HCT116 (cell line): Measurements from ENCODE around the gene SP110. TPM values are rescaled to one million over a fixed set of nuclear protein-coding genes. Genes with fewer than 3 reads are reported as not detected.

Experiments
- ATAC-seq: fragments of 200-7000 bp; cut with Tn5 transposase; 2 replicates; pipeline ENCODE4 v1.9.1; 2020; ENCODE audit warnings: mild to moderate bottlenecking, moderate library complexity
- BruUV-seq: library from RNA; stranded (reverse); fragments of 400-500 nt; replicated peaks from 2 replicates; lab custom pipeline; 2021; lab: Mats Ljungman, UMichigan
- CTCF ChIA-PET: fragments of 300-600 bp; sonication (Branson Sonifier 250); formaldehyde crosslinking; loops from one replicate; lab custom pipeline; 2021; ENCODE audit warnings: antibody characterized with exemption; lab: Charles Lee
- POLR2A ChIA-PET: fragments of 300-600, 350-600 bp; sonication (Branson Sonifier 250); formaldehyde crosslinking; loops from one replicate; lab custom pipeline; 2021; ENCODE audit warnings: antibody characterized with exemption; lab: Charles Lee
- RAD21 ChIA-PET, 2 experiments: fragments of 300-600 bp; sonication (Branson Sonifier 250); formaldehyde crosslinking; loops; one replicate each; lab custom pipeline; 2023; ENCODE audit warnings: low total read pairs in 2 of 2; ENCODE audit not compliant: uncharacterized antibody in 2 of 2, unreplicated experiment in 2 of 2, low non-redundant PET in 1 of 2; lab: Charles Lee
- DNase-seq: peaks from one replicate; pipeline ENCODE4 v3.0.0-alpha.2; 2010; ENCODE audit warnings: low read depth, low spot score
- H2AFZ ChIP-seq: fragments of 200-600 bp; shearing (Covaris generic), sonication (generic); 2 replicates; pipeline ENCODE4 v1.6.1; 2017; ENCODE audit warnings: low read depth, mixed run types, mixed read lengths, antibody characterized with exemption, low read length; ENCODE audit not compliant: poor library complexity, severe bottlenecking
- H3K27ac ChIP-seq: 2 replicates; pipeline ENCODE4 v1.5.1; 2012; ENCODE audit warnings: low read depth, low read length
- H3K27me3 ChIP-seq: fragments of 200-600 bp; sonication (generic); 2 replicates; pipeline ENCODE4 v1.6.1; 2016; ENCODE audit warnings: mixed run types, low read length, mixed read lengths; ENCODE audit not compliant: insufficient read depth
- H3K36me3 ChIP-seq, 2 experiments: fragments of 200-500 bp in 1 of 2; fragments of 200-600 bp in 1 of 2; sonication (Bioruptor generic) in 1 of 2; sonication (generic) in 1 of 2; 2 replicates each; pipeline versions ENCODE4 v1.5.1 to v1.6.1; 2014 to 2016; ENCODE audit warnings: low read length in 2 of 2, inconsistent platforms in 1 of 2, mixed read lengths in 1 of 2, mixed run types in 1 of 2; ENCODE audit not compliant: insufficient read depth in 2 of 2, control insufficient read depth in 1 of 2
- H3K4me1 ChIP-seq, 2 experiments: fragments of 200-600 bp in 1 of 2; sonication (generic) in 1 of 2; 2 replicates each; pipeline versions ENCODE4 v1.5.1 to v1.6.1; 2012 to 2017; ENCODE audit warnings: low read length in 2 of 2, inconsistent platforms in 1 of 2, mild to moderate bottlenecking in 1 of 2, mixed read lengths in 1 of 2, mixed run types in 1 of 2, moderate library complexity in 1 of 2; ENCODE audit not compliant: insufficient read depth in 2 of 2, control insufficient read depth in 1 of 2
- H3K4me2 ChIP-seq: fragments of 200-600 bp; sonication (generic); 2 replicates; pipeline ENCODE4 v1.6.1; 2017; ENCODE audit warnings: mixed run types, low read length, mixed read lengths
- H3K4me3 ChIP-seq, 2 experiments: fragments of 200-600 bp in 1 of 2; sonication (generic) in 1 of 2; replicated peaks in 1 of 2; 2 replicates each; pipeline ENCODE4 v1.5.1; 2011 to 2016; ENCODE audit warnings: low read length in 2 of 2, control low read depth in 1 of 2, low read depth in 1 of 2, mild to moderate bottlenecking in 1 of 2, mixed read lengths in 1 of 2, mixed run types in 1 of 2
- H3K79me2 ChIP-seq: fragments of 200-600 bp; sonication (generic); 2 replicates; pipeline ENCODE4 v1.6.1; 2017; ENCODE audit warnings: mild to moderate bottlenecking, mixed run types, low read length, moderate library complexity, mixed read lengths; ENCODE audit not compliant: insufficient read depth
- H3K9ac ChIP-seq: fragments of 200-600 bp; sonication (generic); 2 replicates; pipeline ENCODE4 v1.6.1; 2016; ENCODE audit warnings: low read length, mixed read lengths
- H3K9me2 ChIP-seq: fragments of 200-600 bp; sonication (generic), shearing (Covaris generic); 2 replicates; pipeline ENCODE4 v1.6.1; 2017; ENCODE audit warnings: mixed run types, mild to moderate bottlenecking, moderate library complexity; ENCODE audit not compliant: insufficient read depth
- H3K9me3 ChIP-seq, 2 experiments: fragments of 200-500 bp in 1 of 2; fragments of 200-600 bp in 1 of 2; sonication (Bioruptor generic) in 1 of 2; sonication (generic) in 1 of 2; 2 replicates each; pipeline ENCODE4 v1.6.1; 2014 to 2017; ENCODE audit warnings: low read length in 2 of 2, mixed read lengths in 2 of 2, inconsistent platforms in 1 of 2, low read depth in 1 of 2, mild to moderate bottlenecking in 1 of 2, mixed run types in 1 of 2, moderate library complexity in 1 of 2; ENCODE audit not compliant: control insufficient read depth in 1 of 2, insufficient read depth in 1 of 2
- H4K20me1 ChIP-seq: fragments of 200-600 bp; sonication (generic), shearing (Covaris generic); 2 replicates; pipeline ENCODE4 v1.6.1; 2017; ENCODE audit warnings: mixed run types, mild to moderate bottlenecking, moderate library complexity; ENCODE audit not compliant: insufficient read depth
- CEBPB ChIP-seq: IDR thresholded peaks from 2 replicates; pipeline ENCODE4 v1.6.1; 2012; ENCODE audit warnings: low read depth
- ELF1 ChIP-seq: IDR thresholded peaks from 2 replicates; pipeline ENCODE4 v1.6.1; 2012; ENCODE audit warnings: low read depth, borderline replicate concordance
- EZH2 ChIP-seq: fragments of 200-600 bp; sonication (generic); IDR thresholded peaks from 2 replicates; pipeline ENCODE4 v1.6.1; 2017; ENCODE audit warnings: antibody characterized with exemption, mixed run types
- EZH2phosphoT487 ChIP-seq: fragments of 200-600 bp; IDR thresholded peaks from 2 replicates; pipeline ENCODE4 v1.6.1; 2018; ENCODE audit warnings: antibody characterized with exemption, borderline replicate concordance
- POLR2A ChIP-seq: IDR thresholded peaks from 2 replicates; pipeline ENCODE4 v1.7.0; 2011; ENCODE audit warnings: borderline replicate concordance; ENCODE audit not compliant: insufficient read depth, insufficient read length; ENCODE audit errors: extremely low read depth
- RAD21 ChIP-seq: IDR thresholded peaks from 2 replicates; pipeline ENCODE4 v1.6.1; 2012; ENCODE audit warnings: low read depth, mild to moderate bottlenecking
- SP1 ChIP-seq: IDR thresholded peaks from 2 replicates; pipeline ENCODE4 v1.6.1; 2012; ENCODE audit warnings: low read depth
- SRF ChIP-seq: IDR thresholded peaks from 2 replicates; pipeline ENCODE4 v1.6.1; 2012; ENCODE audit warnings: low read depth
- TCF7L2 ChIP-seq: IDR thresholded peaks from 2 replicates; pipeline ENCODE4 v1.7.0; 2011; ENCODE audit warnings: borderline replicate concordance, inconsistent platforms; ENCODE audit not compliant: insufficient read depth, insufficient read length; ENCODE audit errors: extremely low read depth
- YY1 ChIP-seq: IDR thresholded peaks from 2 replicates; pipeline ENCODE4 v1.6.1; 2011; ENCODE audit warnings: low read length, low read depth, moderate library complexity, mild to moderate bottlenecking; ENCODE audit not compliant: insufficient replicate concordance; ENCODE audit errors: extremely low read depth
- ZFX ChIP-seq: fragments of 450-650 bp; IDR thresholded peaks from 2 replicates; pipeline ENCODE4 v1.6.1; 2017
- ZNF274 ChIP-seq: fragments of 200-500 bp; sonication (Bioruptor generic); IDR thresholded peaks from 2 replicates; pipeline ENCODE4 v1.6.1; 2014; ENCODE audit warnings: mild to moderate bottlenecking, low read depth, low read length, inconsistent platforms
- intact Hi-C: fragments of 100-400 bp; cut with micrococcal nuclease; formaldehyde crosslinking; loops from 2 replicates; pipeline ENCODE4 v1.10.0; 2022
- total RNA-seq: library from RNA; stranded (reverse); gene quantifications from one replicate; pipeline ENCODE4 v1.2.1, GENCODE V29; 2021; ENCODE audit not compliant: unreplicated experiment
- TF ChIP-seq, protein P1 (sequence below): IDR thresholded peaks from 2 replicates; pipeline ENCODE4 v1.6.1; 2011; ENCODE audit warnings: mild to moderate bottlenecking, low read length, moderate library complexity; ENCODE audit not compliant: insufficient replicate concordance; ENCODE audit errors: extremely low read depth
- TF ChIP-seq, protein P2 (sequence below): IDR thresholded peaks from 2 replicates; pipeline ENCODE4 v1.6.1; 2012
- TF ChIP-seq, protein P3 (sequence below), 3 experiments: fragments of 200-600 bp in 1 of 3; sonication (generic) in 1 of 3; IDR thresholded peaks in 2 of 3; conservative IDR thresholded peaks in 1 of 3; 2 replicates each; pipeline ENCODE4 v1.5.1; 2012 to 2017; ENCODE audit warnings: low read depth in 2 of 3, low read length in 2 of 3, antibody characterized with exemption in 1 of 3, borderline replicate concordance in 1 of 3, control low read depth in 1 of 3, mild to moderate bottlenecking in 1 of 3, mixed read lengths in 1 of 3, mixed run types in 1 of 3, moderate library complexity in 1 of 3; ENCODE audit not compliant: insufficient read depth in 1 of 3
- TF ChIP-seq, protein P4 (sequence below): IDR thresholded peaks from 2 replicates; pipeline ENCODE4 v1.6.1; 2012; ENCODE audit warnings: low read depth

The SP110 gene
- total RNA-seq, 1 experiment from 2014 or later = 8.5 TPM

DNA sequence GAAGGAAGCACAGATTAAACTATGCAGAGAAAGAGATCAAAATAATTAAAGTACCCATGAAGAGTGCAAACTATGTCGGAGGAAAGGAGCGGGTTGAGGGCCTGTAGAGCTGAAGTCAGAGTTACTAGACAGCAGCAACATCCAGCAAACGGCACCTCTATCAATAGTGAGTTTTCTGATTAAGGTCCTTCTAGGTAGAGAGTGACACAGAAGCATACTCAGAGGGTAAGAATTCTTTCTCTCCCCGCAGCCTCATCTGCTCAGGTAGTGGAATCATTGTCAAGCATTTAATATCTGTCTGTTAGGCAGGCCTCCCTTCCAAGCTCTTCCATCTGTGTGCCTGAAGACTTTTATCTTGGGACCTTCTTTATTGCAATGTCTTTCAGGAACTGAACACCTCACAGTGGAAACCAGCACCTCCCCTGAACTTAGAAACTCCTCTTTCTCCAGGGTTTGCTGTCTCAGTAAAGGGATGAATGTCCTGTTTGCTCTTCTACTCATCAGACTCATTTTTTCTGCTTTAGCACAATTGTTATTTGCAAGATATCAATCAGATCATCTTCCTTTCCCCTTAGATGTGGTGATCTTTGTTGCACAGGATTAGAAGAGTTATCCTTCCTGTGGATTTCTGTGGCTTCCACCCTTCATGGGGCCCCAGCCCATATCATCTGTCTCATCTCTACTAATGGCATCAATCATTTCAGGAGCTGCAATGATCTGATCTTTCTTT lies 34.5 kb upstream of the SP110 start:
- no peaks in the 10 kb centered on the region for H3K9me3 ChIP-seq
- intact Hi-C loops = no loop called here
- DNase-seq = no peak
- TF ChIP-seq, protein P1, sequence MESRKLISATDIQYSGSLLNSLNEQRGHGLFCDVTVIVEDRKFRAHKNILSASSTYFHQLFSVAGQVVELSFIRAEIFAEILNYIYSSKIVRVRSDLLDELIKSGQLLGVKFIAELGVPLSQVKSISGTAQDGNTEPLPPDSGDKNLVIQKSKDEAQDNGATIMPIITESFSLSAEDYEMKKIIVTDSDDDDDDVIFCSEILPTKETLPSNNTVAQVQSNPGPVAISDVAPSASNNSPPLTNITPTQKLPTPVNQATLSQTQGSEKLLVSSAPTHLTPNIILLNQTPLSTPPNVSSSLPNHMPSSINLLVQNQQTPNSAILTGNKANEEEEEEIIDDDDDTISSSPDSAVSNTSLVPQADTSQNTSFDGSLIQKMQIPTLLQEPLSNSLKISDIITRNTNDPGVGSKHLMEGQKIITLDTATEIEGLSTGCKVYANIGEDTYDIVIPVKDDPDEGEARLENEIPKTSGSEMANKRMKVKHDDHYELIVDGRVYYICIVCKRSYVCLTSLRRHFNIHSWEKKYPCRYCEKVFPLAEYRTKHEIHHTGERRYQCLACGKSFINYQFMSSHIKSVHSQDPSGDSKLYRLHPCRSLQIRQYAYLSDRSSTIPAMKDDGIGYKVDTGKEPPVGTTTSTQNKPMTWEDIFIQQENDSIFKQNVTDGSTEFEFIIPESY = no peak
- TF ChIP-seq, protein P2, sequence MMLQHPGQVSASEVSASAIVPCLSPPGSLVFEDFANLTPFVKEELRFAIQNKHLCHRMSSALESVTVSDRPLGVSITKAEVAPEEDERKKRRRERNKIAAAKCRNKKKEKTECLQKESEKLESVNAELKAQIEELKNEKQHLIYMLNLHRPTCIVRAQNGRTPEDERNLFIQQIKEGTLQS = no peak
- TF ChIP-seq, protein P3, sequence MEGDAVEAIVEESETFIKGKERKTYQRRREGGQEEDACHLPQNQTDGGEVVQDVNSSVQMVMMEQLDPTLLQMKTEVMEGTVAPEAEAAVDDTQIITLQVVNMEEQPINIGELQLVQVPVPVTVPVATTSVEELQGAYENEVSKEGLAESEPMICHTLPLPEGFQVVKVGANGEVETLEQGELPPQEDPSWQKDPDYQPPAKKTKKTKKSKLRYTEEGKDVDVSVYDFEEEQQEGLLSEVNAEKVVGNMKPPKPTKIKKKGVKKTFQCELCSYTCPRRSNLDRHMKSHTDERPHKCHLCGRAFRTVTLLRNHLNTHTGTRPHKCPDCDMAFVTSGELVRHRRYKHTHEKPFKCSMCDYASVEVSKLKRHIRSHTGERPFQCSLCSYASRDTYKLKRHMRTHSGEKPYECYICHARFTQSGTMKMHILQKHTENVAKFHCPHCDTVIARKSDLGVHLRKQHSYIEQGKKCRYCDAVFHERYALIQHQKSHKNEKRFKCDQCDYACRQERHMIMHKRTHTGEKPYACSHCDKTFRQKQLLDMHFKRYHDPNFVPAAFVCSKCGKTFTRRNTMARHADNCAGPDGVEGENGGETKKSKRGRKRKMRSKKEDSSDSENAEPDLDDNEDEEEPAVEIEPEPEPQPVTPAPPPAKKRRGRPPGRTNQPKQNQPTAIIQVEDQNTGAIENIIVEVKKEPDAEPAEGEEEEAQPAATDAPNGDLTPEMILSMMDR (IDR thresholded peaks at IDR 0.05 in 2 of 3, conservative IDR thresholded peaks at IDR 0.05 in 1 of 3; ENCODE audit: borderline replicate concordance in 1 of 3, insufficient read depth in 1 of 3, low read depth in 2 of 3, low read length in 2 of 3) = no peak
- no peak for TF ChIP-seq RAD21
- TF ChIP-seq YY1 = no peak
- TF ChIP-seq, protein P4, sequence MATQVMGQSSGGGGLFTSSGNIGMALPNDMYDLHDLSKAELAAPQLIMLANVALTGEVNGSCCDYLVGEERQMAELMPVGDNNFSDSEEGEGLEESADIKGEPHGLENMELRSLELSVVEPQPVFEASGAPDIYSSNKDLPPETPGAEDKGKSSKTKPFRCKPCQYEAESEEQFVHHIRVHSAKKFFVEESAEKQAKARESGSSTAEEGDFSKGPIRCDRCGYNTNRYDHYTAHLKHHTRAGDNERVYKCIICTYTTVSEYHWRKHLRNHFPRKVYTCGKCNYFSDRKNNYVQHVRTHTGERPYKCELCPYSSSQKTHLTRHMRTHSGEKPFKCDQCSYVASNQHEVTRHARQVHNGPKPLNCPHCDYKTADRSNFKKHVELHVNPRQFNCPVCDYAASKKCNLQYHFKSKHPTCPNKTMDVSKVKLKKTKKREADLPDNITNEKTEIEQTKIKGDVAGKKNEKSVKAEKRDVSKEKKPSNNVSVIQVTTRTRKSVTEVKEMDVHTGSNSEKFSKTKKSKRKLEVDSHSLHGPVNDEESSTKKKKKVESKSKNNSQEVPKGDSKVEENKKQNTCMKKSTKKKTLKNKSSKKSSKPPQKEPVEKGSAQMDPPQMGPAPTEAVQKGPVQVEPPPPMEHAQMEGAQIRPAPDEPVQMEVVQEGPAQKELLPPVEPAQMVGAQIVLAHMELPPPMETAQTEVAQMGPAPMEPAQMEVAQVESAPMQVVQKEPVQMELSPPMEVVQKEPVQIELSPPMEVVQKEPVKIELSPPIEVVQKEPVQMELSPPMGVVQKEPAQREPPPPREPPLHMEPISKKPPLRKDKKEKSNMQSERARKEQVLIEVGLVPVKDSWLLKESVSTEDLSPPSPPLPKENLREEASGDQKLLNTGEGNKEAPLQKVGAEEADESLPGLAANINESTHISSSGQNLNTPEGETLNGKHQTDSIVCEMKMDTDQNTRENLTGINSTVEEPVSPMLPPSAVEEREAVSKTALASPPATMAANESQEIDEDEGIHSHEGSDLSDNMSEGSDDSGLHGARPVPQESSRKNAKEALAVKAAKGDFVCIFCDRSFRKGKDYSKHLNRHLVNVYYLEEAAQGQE = no peak
- TF ChIP-seq SRF = no peak
- TF ChIP-seq SP1 = no peak
- no peak for TF ChIP-seq CEBPB
- TF ChIP-seq ZFX = no peak
- TF ChIP-seq EZH2 = no peak
- no peak for TF ChIP-seq ELF1
- no peak for TF ChIP-seq ZNF274
- TF ChIP-seq TCF7L2 = no peak
- TF ChIP-seq POLR2A = no peak
- TF ChIP-seq EZH2phosphoT487 = no peak
- TF ChIP-seq, all 23 proteins: peak for 0
- CTCF ChIA-PET = no interaction called here
- Histone ChIP-seq H3K9ac (no peak overlapping the region), H2AFZ (no peak overlapping the region), H3K27ac (no peak overlapping the region), H3K27me3 (peaks cover 15% of the 10 kb centered on the region; the same call in 1 of the 2 replicates), H3K4me3 (no peak overlapping the region), H3K4me1 (no peaks in the 10 kb centered on the region), H3K36me3 (no peaks in the 10 kb centered on the region), H3K4me2 (no peak overlapping the region), H3K9me2 (no peaks in the 10 kb centered on the region), H3K79me2 (no peaks in the 10 kb centered on the region), H4K20me1 (no peaks in the 10 kb centered on the region)
- no peak for ATAC-seq
- POLR2A ChIA-PET = no interaction called here
- BruUV-seq = no TSS peak
- RAD21 ChIA-PET = no interaction called here
